AG08396 (cell line): Measurements from ENCODE around the gene DONSON.
A peak's percentile ranks its signal among the peaks of the same experiment; 100 is the strongest.

Experiments used
- DNase-seq: peaks from one replicate; pipeline ENCODE4 v3.0.0; 2012; ENCODE audit warnings: low spot score, mixed read lengths

The DONSON gene

GRCh38 chr21:33541105-33541711, 47.3 kb downstream of the DONSON start:
- no peak for DNase-seq

GRCh38 chr21:33540711-33541104, 47.8 kb downstream of the DONSON start:
- DNase-seq = no peak

- DNase-seq = peak; percentile 60
Observed at GRCh38 chr21:33539616-33540015, 48.9 kb downstream of the DONSON start.

- DNase-seq = no peak
Observed at GRCh38 chr21:33537212-33537611, 51.3 kb downstream of the DONSON start.

GRCh38 chr21:33531007-33531406, 57.5 kb downstream of the DONSON start:
- no peak for DNase-seq
